SK-N-MC (cell line): ENCODE data around the gene UBR2.
"Not testable (repeated sequence)": the region's sequence is repeated elsewhere in the genome, so short reads cannot be mapped to it uniquely, and the experiment has no call there.

Experiments used
- DNase-seq: peaks from one replicate; pipeline ENCODE4 v3.0.0-alpha.2; 2011; ENCODE audit warnings: low read depth, low spot score
- H3K27ac ChIP-seq: fragments of 200-600 bp; sonication (generic); 2 replicates; pipeline ENCODE4 v1.5.1; 2016; ENCODE audit warnings: mixed run types
- H3K36me3 ChIP-seq: fragments of 200-600 bp; sonication (generic); 2 replicates; pipeline ENCODE4 v1.6.1; 2017; ENCODE audit warnings: antibody characterized with exemption, low read length, mixed read lengths; ENCODE audit not compliant: insufficient read depth
- H3K4me3 ChIP-seq: fragments of 200-600 bp; sonication (generic); 2 replicates; pipeline ENCODE4 v1.5.1; 2016
- H3K9ac ChIP-seq: fragments of 200-600 bp; sonication (generic); 2 replicates; pipeline ENCODE4 v1.8.0; 2017; ENCODE audit warnings: mixed run types, mixed read lengths; ENCODE audit not compliant: insufficient read length
- H3K9me3 ChIP-seq: fragments of 200-600 bp; sonication (generic); 2 replicates; pipeline ENCODE4 v1.6.1; 2017; ENCODE audit warnings: low read depth, mild to moderate bottlenecking, antibody characterized with exemption, low read length, moderate library complexity, mixed read lengths
- EZH2 ChIP-seq: fragments of 200-600 bp; sonication (generic); IDR thresholded peaks from one replicate; pipeline ENCODE4 v1.6.1; 2017; ENCODE audit warnings: antibody characterized with exemption
- FOXP2 ChIP-seq: optimal IDR thresholded peaks from 2 replicates; pipeline ENCODE3; 2011; ENCODE audit warnings: mild to moderate bottlenecking, moderate library complexity; ENCODE audit not compliant: insufficient read depth; ENCODE audit errors: extremely low read length, control extremely low read depth
- POLR2AphosphoS5 ChIP-seq: IDR thresholded peaks from 2 replicates; pipeline ENCODE4 v1.6.1; 2012; ENCODE audit warnings: mild to moderate bottlenecking, low read depth, low read length, borderline replicate concordance

The UBR2 gene

GRCh38 chr6:42547407-42548329, 16.2 kb upstream of the UBR2 start:
- TF ChIP-seq POLR2AphosphoS5 (peak; percentile 21; the same call in 1 of the 2 replicates), FOXP2 (peak; percentile 51), EZH2 (no peak)
- no peaks in the 10 kb centered on the region for H3K36me3 ChIP-seq
- H3K27ac ChIP-seq: no peak overlapping the region

GRCh38 chr6:42550277-42550676, 13.6 kb upstream of the UBR2 start:
- no peak overlapping the region for H3K9ac ChIP-seq
- H3K36me3 ChIP-seq: no peaks in the 10 kb centered on the region
- no peak overlapping the region for H3K4me3 ChIP-seq
- no peaks in the 10 kb centered on the region for H3K9me3 ChIP-seq
- DNase-seq: no peak
- H3K27ac ChIP-seq: peak overlapping the region; percentile 29; the same call in 1 of the 2 replicates
- TF ChIP-seq FOXP2 (no peak), POLR2AphosphoS5 (no peak), EZH2 (no peak)

More at GRCh38 chr6:42547407-42548329, 16.2 kb upstream of the UBR2 start:
- peak overlapping the region; percentile 63 for H3K9ac ChIP-seq
- H3K4me3 ChIP-seq: peak overlapping the region; percentile 79
- H3K9me3 ChIP-seq: no peaks in the 10 kb centered on the region
- no peak for DNase-seq

- no peaks in the 10 kb centered on the region for H3K36me3 ChIP-seq
- H3K9me3 ChIP-seq: no peaks in the 10 kb centered on the region
- no peak for DNase-seq
- no peak overlapping the region for H3K27ac ChIP-seq
- no peak for TF ChIP-seq EZH2
- TF ChIP-seq POLR2AphosphoS5: no peak
- TF ChIP-seq FOXP2: no peak
- no peak overlapping the region for H3K9ac ChIP-seq
- H3K4me3 ChIP-seq: no peak overlapping the region
These were observed 12.6 kb upstream of the UBR2 start for GRCh38 chr6:42551217-42551616.

GRCh38 chr6:42552380-42552779, 11.4 kb upstream of the UBR2 start:
- Histone ChIP-seq H3K9ac (no peak overlapping the region), H3K27ac (no peak overlapping the region)
- no peak for TF ChIP-seq FOXP2
- no peak for TF ChIP-seq POLR2AphosphoS5
- no peak for TF ChIP-seq EZH2

GRCh38 chr6:42555477-42556457, 8.1 kb upstream of the UBR2 start:
- TF ChIP-seq FOXP2 (no peak), EZH2 (no peak), POLR2AphosphoS5 (no peak)
- H3K27ac ChIP-seq: peak overlapping the region; percentile 5; the same call in 1 of the 2 replicates
- no peak for DNase-seq

More at GRCh38 chr6:42552380-42552779, 11.4 kb upstream of the UBR2 start:
- Histone ChIP-seq H3K36me3 (no peaks in the 10 kb centered on the region), H3K4me3 (no peak overlapping the region), H3K9me3 (no peaks in the 10 kb centered on the region)
- no peak for DNase-seq

GRCh38 chr6:42556462-42556861, 7.4 kb upstream of the UBR2 start:
- no peaks in the 10 kb centered on the region for H3K9me3 ChIP-seq
- DNase-seq: no peak
- TF ChIP-seq FOXP2 (no peak), POLR2AphosphoS5 (no peak), EZH2 (no peak)
- no peak overlapping the region for H3K9ac ChIP-seq
- peak overlapping the region; percentile 5; the same call in 1 of the 2 replicates for H3K27ac ChIP-seq
- H3K4me3 ChIP-seq: no peak overlapping the region
- no peaks in the 10 kb centered on the region for H3K36me3 ChIP-seq

More at GRCh38 chr6:42555477-42556457, 8.1 kb upstream of the UBR2 start:
- Histone ChIP-seq H3K9me3 (no peaks in the 10 kb centered on the region), H3K4me3 (no peak overlapping the region), H3K36me3 (no peaks in the 10 kb centered on the region), H3K9ac (no peak overlapping the region)

GRCh38 chr6:42559276-42559675, 4.6 kb upstream of the UBR2 start:
- not testable (repeated sequence) for DNase-seq

GRCh38 chr6:42561986-42562385, 1.8 kb upstream of the UBR2 start:
- no peak overlapping the region for H3K27ac ChIP-seq
- DNase-seq: no peak

More at GRCh38 chr6:42559276-42559675, 4.6 kb upstream of the UBR2 start:
- H3K9ac ChIP-seq, H3K36me3 ChIP-seq, H3K9me3 ChIP-seq, H3K27ac ChIP-seq, H3K4me3 ChIP-seq: not testable (repeated sequence)

More at GRCh38 chr6:42561986-42562385, 1.8 kb upstream of the UBR2 start:
- no peak overlapping the region for H3K9ac ChIP-seq
- no peaks in the 10 kb centered on the region for H3K9me3 ChIP-seq
- no peak overlapping the region for H3K4me3 ChIP-seq
- peaks cover 8% of the 10 kb centered on the region; the same call in 1 of the 2 replicates for H3K36me3 ChIP-seq
- TF ChIP-seq POLR2AphosphoS5: no peak
- TF ChIP-seq FOXP2: no peak
- no peak for TF ChIP-seq EZH2
